K562 (cell line): ENCODE results near the gene TFAP2E. TPM values are rescaled to one million over a fixed set of nuclear protein-coding genes. Genes with fewer than 3 reads are reported as not detected.

Experiments used
- BCOR ChIP-seq: fragments of 450-650 bp; IDR thresholded peaks from 2 replicates; pipeline ENCODE4 v1.6.1; 2016
- TAF1 ChIP-seq: IDR thresholded peaks from 2 replicates; pipeline ENCODE4 v1.6.1; 2011; ENCODE audit warnings: mild to moderate bottlenecking, low read length, moderate library complexity; ENCODE audit not compliant: insufficient read depth, control insufficient read depth, severe bottlenecking; ENCODE audit errors: extremely low read depth
- TRIM24 ChIP-seq, 2 experiments: fragments of 450-650 bp; IDR thresholded peaks; 2 replicates each; pipeline ENCODE4 v1.6.1; 2016
- TRIM28 ChIP-seq: fragments of 450-650 bp; IDR thresholded peaks from 2 replicates; pipeline ENCODE4 v1.6.1; 2017
- polyA plus RNA-seq, 8 experiments: library from polyadenylated mRNA; depleted of rRNA in 4 of 8; stranded (reverse) in 5 of 8; unstranded in 3 of 8; fragments of >200 nt; fragmentation: Nextera tagmentation in 2 of 8; fragmentation: Illumina TruSeq in 1 of 8; extraction: Ambion mirVana in 2 of 8; extraction: Trizol in 1 of 8; gene quantifications; 2 replicates each; pipeline versions ENCODE4 v1.2.1 to v1.2.3, GENCODE V29; 2011 to 2014; ENCODE audit warnings: inconsistent platforms in 1 of 8, missing spikeins in 1 of 8
- total RNA-seq, 7 experiments: library from RNA; depleted of rRNA in 6 of 7; stranded (reverse); fragments of >200 nt in 6 of 7; fragmentation: Illumina TruSeq in 2 of 7; extraction: Trizol in 2 of 7; gene quantifications; 2 replicates each; pipeline versions ENCODE4 v1.2.1 to v1.2.3, GENCODE V29; 2011 to 2021; ENCODE audit warnings: low replicate concordance in 1 of 7
- TF ChIP-seq, protein P1 (sequence below): fragments of 450-650 bp; formaldehyde crosslinking; conservative IDR thresholded peaks from 2 replicates; pipeline ENCODE4 v1.4.0; 2022; ENCODE audit warnings: mild to moderate bottlenecking, missing genetic modification characterization
- TF ChIP-seq, protein P2 (sequence below): sonication (generic); formaldehyde crosslinking; IDR thresholded peaks from 2 replicates; pipeline ENCODE4 v1.8.0; 2022; ENCODE audit warnings: mild to moderate bottlenecking, missing genetic modification reagents
- TF ChIP-seq, protein P3 (sequence below): fragments of 450-650 bp; IDR thresholded peaks from 2 replicates; pipeline ENCODE4 v1.6.1; 2016; ENCODE audit warnings: low read depth

TFAP2E gene
- total and polyA plus RNA-seq, 9 of the 15 experiments (the other 6 are each of a cell fraction or from before 2014, with no cell fraction given) = 0.03 to 0.11 (median 0.07) TPM; not detected in 4

DNA sequence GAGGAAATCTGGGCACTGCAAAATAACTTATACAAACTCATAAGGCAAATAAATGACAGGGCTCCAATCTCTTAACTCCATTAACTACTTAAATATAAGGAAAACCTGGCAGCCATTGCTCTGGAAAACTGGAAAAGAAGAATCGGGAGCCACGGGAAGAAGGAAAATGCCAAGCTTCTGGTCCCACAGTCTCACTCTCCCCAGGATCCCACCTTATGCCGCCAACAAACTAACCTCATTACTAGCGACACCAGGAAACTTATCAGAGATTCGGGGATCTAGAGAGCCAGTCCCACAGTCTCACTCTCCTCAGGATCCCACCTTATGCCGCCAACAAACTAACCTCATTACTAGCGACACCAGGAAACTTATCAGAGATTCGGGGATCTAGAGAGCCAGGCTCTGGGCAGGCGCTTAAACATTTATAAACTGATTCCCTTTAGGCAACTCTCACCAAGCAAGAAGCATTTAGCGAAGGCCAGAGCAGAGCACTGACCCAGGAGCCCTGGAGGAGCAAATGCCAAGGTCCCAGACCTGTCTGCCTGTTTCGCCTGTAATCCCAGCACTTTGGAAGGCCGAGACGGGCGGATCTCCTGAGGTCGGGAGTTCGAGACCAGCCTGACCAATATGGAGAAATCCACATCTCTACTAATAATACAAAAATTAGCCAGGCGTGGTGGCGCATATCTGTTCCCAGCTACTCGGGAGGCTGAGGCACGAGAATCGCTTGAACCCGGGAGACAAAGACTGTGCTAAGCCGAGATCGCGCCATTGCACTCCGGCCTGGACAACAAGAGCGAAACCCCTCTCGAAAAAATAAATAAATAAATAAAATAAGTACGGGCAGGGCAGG, 67.5 kb downstream of the TFAP2E start (continued):
- TF ChIP-seq, protein P1, sequence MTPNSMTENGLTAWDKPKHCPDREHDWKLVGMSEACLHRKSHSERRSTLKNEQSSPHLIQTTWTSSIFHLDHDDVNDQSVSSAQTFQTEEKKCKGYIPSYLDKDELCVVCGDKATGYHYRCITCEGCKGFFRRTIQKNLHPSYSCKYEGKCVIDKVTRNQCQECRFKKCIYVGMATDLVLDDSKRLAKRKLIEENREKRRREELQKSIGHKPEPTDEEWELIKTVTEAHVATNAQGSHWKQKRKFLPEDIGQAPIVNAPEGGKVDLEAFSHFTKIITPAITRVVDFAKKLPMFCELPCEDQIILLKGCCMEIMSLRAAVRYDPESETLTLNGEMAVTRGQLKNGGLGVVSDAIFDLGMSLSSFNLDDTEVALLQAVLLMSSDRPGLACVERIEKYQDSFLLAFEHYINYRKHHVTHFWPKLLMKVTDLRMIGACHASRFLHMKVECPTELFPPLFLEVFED (CRISPR knock-in tag) = no peak
- TF ChIP-seq, protein P2, sequence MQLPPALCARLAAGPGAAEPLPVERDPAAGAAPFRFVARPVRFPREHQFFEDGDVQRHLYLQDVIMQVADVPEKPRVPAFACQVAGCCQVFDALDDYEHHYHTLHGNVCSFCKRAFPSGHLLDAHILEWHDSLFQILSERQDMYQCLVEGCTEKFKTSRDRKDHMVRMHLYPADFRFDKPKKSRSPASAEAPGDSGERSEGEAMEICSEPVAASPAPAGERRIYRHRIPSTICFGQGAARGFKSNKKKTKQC = peak; percentile 38
- peak; percentile 69; the same call in 1 of the 2 replicates for TF ChIP-seq TRIM28
- TF ChIP-seq, protein P3, sequence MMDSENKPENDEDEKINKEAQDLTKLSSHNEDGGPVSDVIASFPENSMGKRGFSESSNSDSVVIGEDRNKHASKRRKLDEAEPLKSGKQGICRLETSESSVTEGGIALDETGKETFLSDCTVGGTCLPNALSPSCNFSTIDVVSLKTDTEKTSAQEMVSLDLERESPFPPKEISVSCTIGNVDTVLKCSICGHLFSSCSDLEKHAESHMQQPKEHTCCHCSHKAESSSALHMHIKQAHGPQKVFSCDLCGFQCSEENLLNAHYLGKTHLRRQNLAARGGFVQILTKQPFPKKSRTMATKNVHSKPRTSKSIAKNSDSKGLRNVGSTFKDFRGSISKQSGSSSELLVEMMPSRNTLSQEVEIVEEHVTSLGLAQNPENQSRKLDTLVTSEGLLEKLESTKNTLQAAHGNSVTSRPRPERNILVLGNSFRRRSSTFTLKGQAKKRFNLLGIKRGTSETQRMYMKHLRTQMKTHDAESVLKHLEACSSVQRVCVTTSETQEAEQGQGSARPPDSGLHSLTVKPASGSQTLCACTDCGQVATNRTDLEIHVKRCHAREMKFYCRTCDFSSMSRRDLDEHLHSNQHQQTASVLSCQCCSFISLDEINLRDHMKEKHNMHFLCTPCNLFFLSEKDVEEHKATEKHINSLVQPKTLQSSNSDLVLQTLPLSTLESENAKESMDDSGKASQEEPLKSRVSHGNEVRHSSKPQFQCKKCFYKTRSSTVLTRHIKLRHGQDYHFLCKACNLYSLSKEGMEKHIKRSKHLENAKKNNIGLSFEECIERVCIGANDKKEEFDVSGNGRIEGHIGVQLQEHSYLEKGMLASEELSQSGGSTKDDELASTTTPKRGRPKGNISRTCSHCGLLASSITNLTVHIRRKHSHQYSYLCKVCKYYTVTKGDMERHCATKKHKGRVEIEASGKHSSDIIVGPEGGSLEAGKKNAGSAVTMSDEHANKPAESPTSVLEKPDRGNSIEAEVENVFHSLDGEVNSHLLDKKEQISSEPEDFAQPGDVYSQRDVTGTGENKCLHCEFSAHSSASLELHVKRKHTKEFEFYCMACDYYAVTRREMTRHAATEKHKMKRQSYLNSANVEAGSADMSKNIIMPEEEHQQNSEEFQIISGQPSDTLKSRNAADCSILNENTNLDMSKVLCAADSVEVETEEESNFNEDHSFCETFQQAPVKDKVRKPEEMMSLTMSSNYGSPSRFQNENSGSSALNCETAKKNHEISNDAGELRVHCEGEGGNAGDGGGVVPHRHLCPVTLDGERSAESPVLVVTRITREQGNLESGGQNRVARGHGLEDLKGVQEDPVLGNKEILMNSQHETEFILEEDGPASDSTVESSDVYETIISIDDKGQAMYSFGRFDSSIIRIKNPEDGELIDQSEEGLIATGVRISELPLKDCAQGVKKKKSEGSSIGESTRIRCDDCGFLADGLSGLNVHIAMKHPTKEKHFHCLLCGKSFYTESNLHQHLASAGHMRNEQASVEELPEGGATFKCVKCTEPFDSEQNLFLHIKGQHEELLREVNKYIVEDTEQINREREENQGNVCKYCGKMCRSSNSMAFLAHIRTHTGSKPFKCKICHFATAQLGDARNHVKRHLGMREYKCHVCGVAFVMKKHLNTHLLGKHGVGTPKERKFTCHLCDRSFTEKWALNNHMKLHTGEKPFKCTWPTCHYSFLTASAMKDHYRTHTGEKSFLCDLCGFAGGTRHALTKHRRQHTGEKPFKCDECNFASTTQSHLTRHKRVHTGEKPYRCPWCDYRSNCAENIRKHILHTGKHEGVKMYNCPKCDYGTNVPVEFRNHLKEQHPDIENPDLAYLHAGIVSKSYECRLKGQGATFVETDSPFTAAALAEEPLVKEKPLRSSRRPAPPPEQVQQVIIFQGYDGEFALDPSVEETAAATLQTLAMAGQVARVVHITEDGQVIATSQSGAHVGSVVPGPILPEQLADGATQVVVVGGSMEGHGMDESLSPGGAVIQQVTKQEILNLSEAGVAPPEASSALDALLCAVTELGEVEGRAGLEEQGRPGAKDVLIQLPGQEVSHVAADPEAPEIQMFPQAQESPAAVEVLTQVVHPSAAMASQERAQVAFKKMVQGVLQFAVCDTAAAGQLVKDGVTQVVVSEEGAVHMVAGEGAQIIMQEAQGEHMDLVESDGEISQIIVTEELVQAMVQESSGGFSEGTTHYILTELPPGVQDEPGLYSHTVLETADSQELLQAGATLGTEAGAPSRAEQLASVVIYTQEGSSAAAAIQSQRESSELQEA = 0 out of 2 replicates have a peak, but pooled peaks have one; percentile 13
- peak; percentile 46; the same call in 1 of the 2 replicates for TF ChIP-seq BCOR
- TF ChIP-seq TRIM24 (IDR thresholded peaks at IDR 0.05) = peak in 1 of 2 experiments; percentile 47; a peak in 1 of 4 replicates
- peak; percentile 21 for TF ChIP-seq TAF1
